Naive B cell (primary cell): ENCODE measurements around the gene PITX3. TPM values are rescaled to one million over a fixed set of nuclear protein-coding genes. Genes with fewer than 3 reads are reported as not detected.
A peak's percentile ranks its signal among the peaks of the same experiment; 100 is the strongest.
"Not testable (repeated sequence)": the region's sequence is repeated elsewhere in the genome, so short reads cannot be mapped to it uniquely, and the experiment has no call there.

ENCODE experiments used
- ATAC-seq, 2 donors: fragments of 150-1000 bp; cut with Tn5 transposase; 2 replicates each; pipeline ENCODE4 v1.10.0; 2021; ENCODE audit warnings: low read depth in 2 of 2, mild to moderate bottlenecking in 2 of 2, moderate library complexity in 2 of 2
- DNase-seq: peaks from one replicate; pipeline ENCODE4 v3.0.0; 2022
- H3K27ac Mint-ChIP-seq, 6 donors: one replicate each; pipeline ENCODE4 v1.8.0; 2020 to 2022; ENCODE audit warnings: mild to moderate bottlenecking in 6 of 6, mixed read lengths in 6 of 6, moderate library complexity in 5 of 6, inconsistent platforms in 2 of 6
- H3K27me3 Mint-ChIP-seq, 3 donors: one replicate each; pipeline ENCODE4 v1.8.0; 2021 to 2022; ENCODE audit warnings: mixed read lengths in 3 of 3, mild to moderate bottlenecking in 1 of 3
- H3K36me3 Mint-ChIP-seq, 2 donors: one replicate each; pipeline ENCODE4 v1.8.0; 2020 to 2022; ENCODE audit warnings: mixed read lengths in 2 of 2, inconsistent platforms in 1 of 2, mild to moderate bottlenecking in 1 of 2
- H3K4me1 Mint-ChIP-seq, 3 donors: one replicate each; pipeline ENCODE4 v1.8.0; 2020 to 2022; ENCODE audit warnings: mixed read lengths in 3 of 3, inconsistent platforms in 1 of 3, mild to moderate bottlenecking in 1 of 3, moderate library complexity in 1 of 3
- H3K4me3 Mint-ChIP-seq, 8 donors: one replicate each; pipeline ENCODE4 v1.8.0; 2020 to 2022; ENCODE audit warnings: mild to moderate bottlenecking in 8 of 8, mixed read lengths in 8 of 8, moderate library complexity in 8 of 8, inconsistent platforms in 2 of 8
- H3K9me3 Mint-ChIP-seq, 7 donors: one replicate each; pipeline ENCODE4 v1.8.0; 2020 to 2022; ENCODE audit warnings: mixed read lengths in 7 of 7, mild to moderate bottlenecking in 5 of 7, inconsistent platforms in 2 of 7, moderate library complexity in 1 of 7
- polyA plus RNA-seq, 6 donors: library from polyadenylated mRNA; unstranded; fragments of 300-500 nt; fragmentation: Illumina TruSeq; gene quantifications; one replicate each; pipeline ENCODE4 v1.2.3, GENCODE V29; 2021; ENCODE audit warnings: low read depth in 6 of 6

Gene PITX3
- polyA plus RNA-seq, 6 donors from 2014 or later: not detected

GRCh38 chr10:102208311-102209035 lies 32.8 kb downstream of the PITX3 start:
- Mint-ChIP-seq H3K9me3 (peaks cover 3 to 13% (median 8%) of the 10 kb centered on the region in 7 donors), H3K27me3 (peaks cover 0 to 10% (median 4%) of the 10 kb centered on the region in 3 donors), H3K27ac (peak overlapping the region in 1 of 6 donors; percentile 75), H3K36me3 (no peaks in the 10 kb centered on the region), H3K4me3 (no peak overlapping the region), H3K4me1 (peaks cover 2 to 4% (median 2%) of the 10 kb centered on the region in 3 donors)
- ATAC-seq (no peak), DNase-seq (no peak)

GRCh38 chr10:102202386-102202785 lies 38.9 kb downstream of the PITX3 start:
- DNase-seq: no peak
- H3K4me3 Mint-ChIP-seq: peak overlapping the region in 1 of 8 donors; percentile 13
- peaks cover 5 to 11% (median 7%) of the 10 kb centered on the region in 3 donors for H3K4me1 Mint-ChIP-seq
- H3K27ac Mint-ChIP-seq: no peak overlapping the region
- ATAC-seq: no peak
- peaks cover 0 to 31% (median 8%) of the 10 kb centered on the region in 3 donors for H3K27me3 Mint-ChIP-seq
- peaks cover 0 to 15% (median 11%) of the 10 kb centered on the region in 7 donors for H3K9me3 Mint-ChIP-seq
- H3K36me3 Mint-ChIP-seq: no peaks in the 10 kb centered on the region

GRCh38 chr10:102200751-102201640 lies 40.3 kb downstream of the PITX3 start:
- DNase-seq: no peak

GRCh38 chr10:102198027-102198426 lies 43.3 kb downstream of the PITX3 start:
- ATAC-seq (no peak), DNase-seq (no peak)
- H3K36me3 Mint-ChIP-seq: no peaks in the 10 kb centered on the region
- H3K27me3 Mint-ChIP-seq: peaks cover 8 to 29% (median 16%) of the 10 kb centered on the region in 3 donors
- H3K4me1 Mint-ChIP-seq: peaks cover 5 to 11% (median 7%) of the 10 kb centered on the region in 3 donors
- peaks cover 0 to 4% (median 0%) of the 10 kb centered on the region in 7 donors for H3K9me3 Mint-ChIP-seq
- no peak overlapping the region for H3K4me3 Mint-ChIP-seq
- no peak overlapping the region for H3K27ac Mint-ChIP-seq

More at GRCh38 chr10:102200751-102201640, 40.3 kb downstream of the PITX3 start:
- ATAC-seq: peak; percentile 39 to 58
- Mint-ChIP-seq H3K27ac (no peak overlapping the region), H3K27me3 (peaks cover 6 to 39% (median 8%) of the 10 kb centered on the region in 3 donors), H3K4me3 (no peak overlapping the region), H3K9me3 (peaks cover 0 to 14% (median 11%) of the 10 kb centered on the region in 7 donors), H3K36me3 (no peaks in the 10 kb centered on the region), H3K4me1 (peaks cover 5 to 11% (median 7%) of the 10 kb centered on the region in 3 donors)

- ATAC-seq (no peak), DNase-seq (no peak)
- Mint-ChIP-seq H3K4me3 (no peak overlapping the region), H3K9me3 (peaks cover 0 to 7% (median 3%) of the 10 kb centered on the region in 7 donors), H3K36me3 (no peaks in the 10 kb centered on the region), H3K4me1 (peaks cover 0 to 3% (median 0%) of the 10 kb centered on the region in 3 donors), H3K27ac (no peak overlapping the region), H3K27me3 (peaks cover 8 to 29% (median 16%) of the 10 kb centered on the region in 3 donors)
These were observed 44.4 kb downstream of the PITX3 start for GRCh38 chr10:102196893-102197292.

GRCh38 chr10:102195296-102195870 lies 45.9 kb downstream of the PITX3 start:
- Mint-ChIP-seq H3K4me3 (no peak overlapping the region), H3K36me3 (no peaks in the 10 kb centered on the region), H3K4me1 (no peaks in the 10 kb centered on the region), H3K9me3 (peaks cover 0 to 11% (median 10%) of the 10 kb centered on the region in 7 donors), H3K27ac (no peak overlapping the region), H3K27me3 (peaks cover 8 to 29% (median 16%) of the 10 kb centered on the region in 3 donors)
- ATAC-seq (no peak), DNase-seq (no peak)

GRCh38 chr10:102191956-102192355 lies 49.4 kb downstream of the PITX3 start:
- ATAC-seq: no peak
- H3K9me3 Mint-ChIP-seq: peaks cover 0 to 13% (median 6%) of the 10 kb centered on the region in 7 donors
- no peak overlapping the region for H3K27ac Mint-ChIP-seq
- H3K27me3 Mint-ChIP-seq: peaks cover 0 to 14% (median 3%) of the 10 kb centered on the region in 3 donors
- H3K4me3 Mint-ChIP-seq: no peak overlapping the region
- no peaks in the 10 kb centered on the region for H3K36me3 Mint-ChIP-seq
- peaks cover 0 to 6% (median 6%) of the 10 kb centered on the region in 3 donors for H3K4me1 Mint-ChIP-seq
- no peak for DNase-seq

GRCh38 chr10:102188941-102189898 lies 52.1 kb downstream of the PITX3 start:
- not testable (repeated sequence) for ATAC-seq, H3K27me3 Mint-ChIP-seq, DNase-seq, H3K36me3 Mint-ChIP-seq
- H3K9me3 Mint-ChIP-seq: peaks cover 0 to 15% (median 6%) of the 10 kb centered on the region in 7 donors
- peaks cover 0 to 10% (median 6%) of the 10 kb centered on the region in 3 donors for H3K4me1 Mint-ChIP-seq
- peak overlapping the region in 1 of 8 donors; percentile 68 for H3K4me3 Mint-ChIP-seq
- peak overlapping the region in 2 of 6 donors; percentile 55 to 88 for H3K27ac Mint-ChIP-seq

GRCh38 chr10:102188298-102188940 lies 52.9 kb downstream of the PITX3 start:
- peaks cover 0 to 6% of the 10 kb centered on the region in 2 donors for H3K36me3 Mint-ChIP-seq
- peak overlapping the region in 1 of 8 donors; percentile 23 for H3K4me3 Mint-ChIP-seq
- peak overlapping the region in 1 of 6 donors; percentile 47 for H3K27ac Mint-ChIP-seq
- ATAC-seq: no peak
- H3K9me3 Mint-ChIP-seq: peaks cover 0 to 15% (median 6%) of the 10 kb centered on the region in 7 donors
- DNase-seq: no peak
- H3K4me1 Mint-ChIP-seq: peaks cover 0 to 10% (median 6%) of the 10 kb centered on the region in 3 donors
- H3K27me3 Mint-ChIP-seq: peaks cover 0 to 6% (median 0%) of the 10 kb centered on the region in 3 donors

GRCh38 chr10:102185811-102186527 lies 55.3 kb downstream of the PITX3 start:
- H3K4me3 Mint-ChIP-seq: peak overlapping the region in 2 of 8 donors; percentile 24 to 47
- peaks cover 0 to 10% (median 6%) of the 10 kb centered on the region in 3 donors for H3K4me1 Mint-ChIP-seq
- ATAC-seq (peak; percentile 78 to 85), DNase-seq (peak; percentile 37)
- peak overlapping the region in 2 of 6 donors; percentile 53 to 68 for H3K27ac Mint-ChIP-seq
- H3K9me3 Mint-ChIP-seq: peaks cover 0 to 6% (median 2%) of the 10 kb centered on the region in 7 donors
- H3K27me3 Mint-ChIP-seq: peaks cover 2 to 10% (median 3%) of the 10 kb centered on the region in 3 donors
- peaks cover 0 to 6% of the 10 kb centered on the region in 2 donors for H3K36me3 Mint-ChIP-seq

GRCh38 chr10:102185272-102185671 lies 56.0 kb downstream of the PITX3 start:
- Mint-ChIP-seq H3K4me1 (peaks cover 0 to 10% (median 6%) of the 10 kb centered on the region in 3 donors), H3K4me3 (no peak overlapping the region), H3K27ac (no peak overlapping the region), H3K9me3 (peaks cover 0 to 6% (median 2%) of the 10 kb centered on the region in 7 donors), H3K36me3 (peaks cover 0 to 6% of the 10 kb centered on the region in 2 donors), H3K27me3 (peaks cover 5 to 15% (median 7%) of the 10 kb centered on the region in 3 donors)
- no peak for ATAC-seq
- no peak for DNase-seq
